Pancreas (tissue), 10 donors: ENCODE data around the gene NCK2. TPM values are rescaled to one million over a fixed set of nuclear protein-coding genes. Genes with fewer than 3 reads are reported as not detected.
A peak's percentile ranks its signal among the peaks of the same experiment; 100 is the strongest.

Source experiments
- ATAC-seq, 4 donors: fragments of 200-7000 bp; cut with Tn5 transposase; one replicate each; pipeline versions ENCODE4 v1.8.0 to v1.9.1; 2020; ENCODE audit warnings: mild to moderate bottlenecking in 4 of 4, moderate library complexity in 4 of 4
- DNase-seq, 6 donors: peaks; one replicate each; pipeline ENCODE4 v3.0.0-alpha.2; 2020
- FAIRE-seq: peaks from 2 replicates; lab custom pipeline; 2012; peaks lifted over from hg19 to GRCh38; lab: Jason Lieb, UNC
- H3K27ac ChIP-seq, 4 donors: fragments of 200-600 bp; sonication (generic); 1 replicate in 3 of 4; 2 replicates in 1 of 4; pipeline versions ENCODE4 v1.5.0 to v1.8.0; 2020
- H3K27me3 ChIP-seq, 4 donors: fragments of 200-600 bp; one replicate each; pipeline ENCODE4 v1.8.0; 2021
- H3K36me3 ChIP-seq, 3 donors: fragments of 200-600 bp; sonication (generic) in 1 of 3; one replicate each; pipeline versions ENCODE4 v1.5.0 to v1.8.0; 2020 to 2021
- H3K4me1 ChIP-seq, 3 donors: fragments of 200-600 bp; one replicate each; pipeline ENCODE4 v1.8.0; 2021
- H3K4me3 ChIP-seq, 4 donors: fragments of 200-600 bp; sonication (generic) in 2 of 4; one replicate each; pipeline versions ENCODE4 v1.5.0 to v1.8.0; 2020 to 2021
- H3K9me3 ChIP-seq, 4 donors: fragments of 200-600 bp; one replicate each; pipeline ENCODE4 v1.8.0; 2021
- WGBS, 2 donors: extraction: QIAGEN DNeasy Blood & Tissue Kit; methylation state at CpG; one replicate each; pipeline ENCODE4 v1.1.7; 2013; 5-methylcytosine and 5-hydroxymethylcytosine counted together
- intact Hi-C, 3 donors: fragments of 100-400 bp; cut with DNase I; formaldehyde crosslinking; loops; one replicate each; pipeline versions ENCODE4 v1.11.1 to v1.14.2; 2022
- polyA plus RNA-seq, 2 donors: library from polyadenylated mRNA; stranded (reverse); fragments of 200-250 nt; gene quantifications; one replicate each; pipeline ENCODE4 v1.2.3, GENCODE V29; 2013
- total RNA-seq, 6 donors: library from RNA; stranded (reverse); fragmentation: NEBNext Ultra II Directional in 4 of 6; extraction: Animal tissue kit (Norgen Biotek cat#: 25700) in 4 of 6; gene quantifications; one replicate each; pipeline versions ENCODE4 v1.2.1 to v1.2.4, GENCODE V29; 2021 to 2023
- TF ChIP-seq, protein P1 (sequence below), 4 donors: fragments of 200-600 bp; sonication (generic) in 3 of 4; IDR thresholded peaks; one replicate each; pipeline versions ENCODE4 v1.5.0 to v1.8.0; 2021; ENCODE audit warnings: antibody characterized with exemption in 4 of 4
- donor health status: healthy with polysubstance abuse.
- donor health status: DM: no; HTN: no; CAD: no; lungs with moderate emphysema.
- donor health status: DM: no; HTN: no; CAD: no.
- donor health status: control.
- donor health status: control.
- donor health status: Bipolar disorder and iron deficiency.
- donor health status: DM: yes; HTN: yes; CAD: no.
- donor health status: DM: no; HTN: no; CAD: no.
- donor health status: DM: no; HTN: no; CAD: no.
- donor health status: DM: yes; HTN: yes; CAD: no.

Gene NCK2
- total and polyA plus RNA-seq, 8 donors: 28.4 to 57.6 (median 31.2) TPM

DNA sequence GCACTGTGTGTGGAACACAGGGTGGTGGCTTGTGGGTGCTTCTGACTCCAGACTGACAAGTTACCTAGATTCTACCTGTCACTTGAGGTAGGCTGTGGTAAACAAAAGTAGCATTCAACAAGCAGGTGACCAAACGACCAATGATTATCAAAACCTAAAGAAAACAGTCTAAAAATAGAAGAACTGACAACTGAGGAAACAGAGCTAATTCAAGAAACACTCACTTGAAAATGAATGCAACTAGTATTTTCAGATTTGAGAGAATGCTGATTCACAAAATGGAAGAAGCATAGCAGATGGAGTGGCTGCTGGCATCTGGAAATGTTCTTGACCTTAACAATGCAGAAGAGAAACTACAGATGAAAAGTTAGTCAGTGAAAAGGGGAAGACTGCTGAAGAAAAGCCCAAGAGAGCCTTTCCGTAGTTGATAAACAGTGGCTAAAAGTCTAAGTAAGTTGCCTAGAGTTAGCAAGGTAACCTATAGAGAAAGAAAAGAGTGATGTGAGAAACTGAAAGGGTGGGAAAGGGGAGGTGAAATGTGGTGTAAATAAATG is 170.4 kb downstream of the NCK2 start:
- intact Hi-C loops: no loop called here
- H3K27ac ChIP-seq: no peak overlapping the region
- no peaks in the 10 kb centered on the region for H3K27me3 ChIP-seq
- H3K9me3 ChIP-seq: no peaks in the 10 kb centered on the region
- FAIRE-seq (no peak), DNase-seq (no peak), ATAC-seq (no peak)
- WGBS, 2 donors: 71 to 83% methylated on average over 2 of the region's 2 CpGs
- TF ChIP-seq, protein P1, sequence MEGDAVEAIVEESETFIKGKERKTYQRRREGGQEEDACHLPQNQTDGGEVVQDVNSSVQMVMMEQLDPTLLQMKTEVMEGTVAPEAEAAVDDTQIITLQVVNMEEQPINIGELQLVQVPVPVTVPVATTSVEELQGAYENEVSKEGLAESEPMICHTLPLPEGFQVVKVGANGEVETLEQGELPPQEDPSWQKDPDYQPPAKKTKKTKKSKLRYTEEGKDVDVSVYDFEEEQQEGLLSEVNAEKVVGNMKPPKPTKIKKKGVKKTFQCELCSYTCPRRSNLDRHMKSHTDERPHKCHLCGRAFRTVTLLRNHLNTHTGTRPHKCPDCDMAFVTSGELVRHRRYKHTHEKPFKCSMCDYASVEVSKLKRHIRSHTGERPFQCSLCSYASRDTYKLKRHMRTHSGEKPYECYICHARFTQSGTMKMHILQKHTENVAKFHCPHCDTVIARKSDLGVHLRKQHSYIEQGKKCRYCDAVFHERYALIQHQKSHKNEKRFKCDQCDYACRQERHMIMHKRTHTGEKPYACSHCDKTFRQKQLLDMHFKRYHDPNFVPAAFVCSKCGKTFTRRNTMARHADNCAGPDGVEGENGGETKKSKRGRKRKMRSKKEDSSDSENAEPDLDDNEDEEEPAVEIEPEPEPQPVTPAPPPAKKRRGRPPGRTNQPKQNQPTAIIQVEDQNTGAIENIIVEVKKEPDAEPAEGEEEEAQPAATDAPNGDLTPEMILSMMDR (IDR thresholded peaks at IDR 0.05): no peak
- no peak overlapping the region for H3K4me3 ChIP-seq
- no peaks in the 10 kb centered on the region for H3K4me1 ChIP-seq
- no peaks in the 10 kb centered on the region for H3K36me3 ChIP-seq

DNA sequence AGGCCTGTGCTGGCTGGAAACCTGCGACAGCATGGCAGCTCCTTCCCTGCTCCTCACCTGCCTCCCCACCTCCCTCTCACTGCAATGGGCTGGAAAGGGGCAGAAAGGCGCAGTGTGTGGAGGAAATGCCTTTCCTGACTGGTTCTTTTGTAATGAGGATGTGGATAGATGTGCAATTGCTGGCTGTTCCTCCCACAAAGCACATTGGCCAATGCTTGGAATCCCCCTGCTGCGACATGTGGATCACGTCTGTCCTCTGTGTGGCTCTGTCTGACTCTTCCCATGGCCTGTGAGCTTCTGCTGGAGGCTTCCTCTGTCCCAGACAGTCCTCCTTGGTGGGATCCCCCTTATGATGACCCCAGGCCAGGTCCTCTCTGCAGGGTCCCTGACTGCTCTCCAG is 172.5 kb downstream of the NCK2 start:
- no peak for FAIRE-seq
- Histone ChIP-seq H3K27ac (no peak overlapping the region), H3K4me1 (no peaks in the 10 kb centered on the region), H3K4me3 (no peak overlapping the region), H3K36me3 (no peaks in the 10 kb centered on the region), H3K9me3 (no peaks in the 10 kb centered on the region), H3K27me3 (no peaks in the 10 kb centered on the region)
- no peak for ATAC-seq
- intact Hi-C loops: no loop called here
- WGBS, 2 donors: 76 to 90% methylated on average over 4 of the region's 4 CpGs
- no peak for DNase-seq
- TF ChIP-seq, protein P1 (IDR thresholded peaks at IDR 0.05): no peak

DNA sequence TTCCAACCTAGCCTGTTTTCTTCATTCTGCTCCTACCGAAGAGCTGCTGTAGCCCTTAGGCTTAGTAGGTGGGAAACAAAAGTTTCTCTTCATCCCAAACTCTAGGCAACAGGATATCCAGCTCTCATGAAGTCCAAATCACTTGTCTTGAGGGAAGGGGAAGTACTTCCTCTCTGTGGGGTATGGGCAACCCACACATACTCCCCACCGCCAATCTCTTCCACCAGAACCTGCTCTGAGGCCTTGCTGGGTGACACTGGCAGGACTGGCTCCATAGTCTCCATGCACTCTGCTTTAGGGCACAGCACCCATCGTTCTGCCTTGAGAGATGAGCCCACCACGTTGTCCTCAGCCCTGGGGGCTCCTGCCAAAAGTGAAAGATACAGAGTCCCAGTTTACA is 173.0 kb downstream of the NCK2 start:
- 72 to 86% methylated on average over 4 of the region's 4 CpGs for whole genome bisulfite sequencing, 2 donors
- peak overlapping the region in 1 of 4 donors; percentile 25 for H3K27ac ChIP-seq
- H3K4me1 ChIP-seq: no peaks in the 10 kb centered on the region
- TF ChIP-seq, protein P1 (IDR thresholded peaks at IDR 0.05): no peak
- intact Hi-C loops: no loop called here
- ATAC-seq (no peak), DNase-seq (no peak), FAIRE-seq (no peak)
- H3K27me3 ChIP-seq: no peaks in the 10 kb centered on the region
- H3K4me3 ChIP-seq: no peak overlapping the region
- no peaks in the 10 kb centered on the region for H3K9me3 ChIP-seq
- no peaks in the 10 kb centered on the region for H3K36me3 ChIP-seq

DNA sequence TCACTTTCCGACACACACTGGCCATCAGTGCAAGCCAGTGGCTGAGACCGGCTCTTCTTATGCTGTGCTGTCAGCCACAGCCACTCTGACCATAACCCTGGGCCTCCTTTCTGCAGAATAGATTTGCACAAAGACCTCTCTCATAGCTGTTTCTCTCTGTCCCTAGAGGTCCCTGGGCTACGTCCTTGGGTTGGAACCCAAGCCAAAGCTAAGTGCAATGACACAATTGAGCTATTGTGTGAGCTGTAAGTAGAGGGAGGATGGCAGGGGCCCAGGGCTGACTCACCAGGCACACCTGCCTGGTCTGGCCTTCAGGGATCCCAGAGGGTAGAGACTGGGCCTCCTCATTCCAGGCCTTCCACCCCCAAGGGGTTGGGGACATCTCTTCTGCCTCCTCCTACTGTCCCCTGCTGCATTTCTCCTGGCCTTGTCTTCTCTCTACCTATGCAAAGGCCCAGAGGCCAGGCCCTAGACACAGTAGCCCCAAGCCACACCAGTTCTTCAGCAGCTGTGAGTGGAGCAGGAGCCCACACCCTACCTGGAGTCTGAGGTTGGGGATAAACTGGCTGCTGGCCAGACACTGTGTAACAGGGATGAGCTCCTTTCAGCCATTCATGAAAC is 174.6 kb downstream of the NCK2 start:
- H3K4me3 ChIP-seq: no peak overlapping the region
- TF ChIP-seq, protein P1 (IDR thresholded peaks at IDR 0.05): no peak
- ATAC-seq (peak; percentile 85 to 93 (median 90)), FAIRE-seq (no peak), DNase-seq (peak in 4 of 6 donors; percentile 42 to 67 (median 62))
- WGBS, 2 donors: 62 to 64% methylated on average over 3 of the region's 3 CpGs
- no peaks in the 10 kb centered on the region for H3K4me1 ChIP-seq
- no peaks in the 10 kb centered on the region for H3K27me3 ChIP-seq
- H3K27ac ChIP-seq: peak overlapping the region in 3 of 4 donors; percentile 42 to 73 (median 65)
- H3K36me3 ChIP-seq: no peaks in the 10 kb centered on the region
- intact Hi-C loops: no loop called here
- no peaks in the 10 kb centered on the region for H3K9me3 ChIP-seq

DNA sequence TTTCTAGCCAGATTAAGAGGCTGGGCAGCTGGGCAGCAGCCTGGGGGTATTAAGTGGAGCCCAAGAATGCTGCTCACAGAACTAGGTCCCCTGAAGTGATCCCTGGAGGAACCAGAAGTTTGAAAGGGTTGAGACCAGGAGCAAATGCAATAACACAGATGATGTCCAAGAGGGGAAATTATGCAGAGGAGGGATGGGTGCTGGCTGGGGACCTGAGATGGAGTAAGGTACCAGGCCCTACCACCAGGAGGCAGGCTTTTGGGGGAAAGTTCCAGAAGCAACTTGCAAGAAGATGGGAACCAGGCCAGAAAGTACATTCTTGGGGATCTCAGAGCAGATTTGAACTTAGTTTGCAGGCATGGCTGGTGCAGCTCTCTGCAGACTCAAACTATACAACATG is 175.1 kb downstream of the NCK2 start:
- Histone ChIP-seq H3K27ac (peak overlapping the region in 3 of 4 donors; percentile 42 to 73 (median 65)), H3K4me3 (no peak overlapping the region), H3K4me1 (no peaks in the 10 kb centered on the region), H3K27me3 (no peaks in the 10 kb centered on the region), H3K36me3 (no peaks in the 10 kb centered on the region), H3K9me3 (no peaks in the 10 kb centered on the region)
- TF ChIP-seq, protein P1 (IDR thresholded peaks at IDR 0.05): peak in 1 of 4 donors; percentile 24
- ATAC-seq (peak in 2 of 4 donors; percentile 8 to 9), FAIRE-seq (no peak), DNase-seq (peak in 1 of 6 donors; percentile 22)
- intact Hi-C loops: no loop called here
